Sigmoid colon (tissue), 7 donors: ENCODE results near the gene IFT172. TPM values are rescaled to one million over a fixed set of nuclear protein-coding genes. Genes with fewer than 3 reads are reported as not detected.

Experiments
- DNase-seq: peaks from one replicate; pipeline ENCODE4 v3.0.0-alpha.2; 2019
- H3K27ac ChIP-seq, 4 donors: fragments of 200-600 bp; sonication (generic); one replicate each; pipeline ENCODE4 v1.5.1; 2016 to 2019; ENCODE audit warnings: mild to moderate bottlenecking in 1 of 4
- H3K27me3 ChIP-seq, 3 donors: fragments of 200-600 bp; sonication (generic); one replicate each; pipeline ENCODE4 v1.5.1; 2019; ENCODE audit warnings: mild to moderate bottlenecking in 1 of 3
- H3K36me3 ChIP-seq, 4 donors: fragments of 200-600 bp; sonication (generic); one replicate each; pipeline ENCODE4 v1.5.1; 2016 to 2019
- H3K4me1 ChIP-seq, 4 donors: fragments of 200-600 bp; sonication (generic); one replicate each; pipeline ENCODE4 v1.5.1; 2017 to 2019
- H3K4me3 ChIP-seq, 4 donors: fragments of 200-600 bp; sonication (generic); one replicate each; pipeline ENCODE4 v1.5.1; 2017 to 2019; ENCODE audit warnings: mild to moderate bottlenecking in 2 of 4, moderate library complexity in 1 of 4
- H3K9me3 ChIP-seq, 4 donors: fragments of 200-600 bp in 3 of 4; sonication (generic) in 3 of 4; one replicate each; pipeline versions ENCODE4 v1.5.1 to v1.6.1; 2013 to 2019
- CTCF ChIP-seq, 4 experiments: fragments of 450-650 bp in 3 of 4; fragments of 200-600 bp in 1 of 4; IDR thresholded peaks; one replicate each; pipeline ENCODE4 v1.5.1; 2016 to 2019; ENCODE audit warnings: antibody characterized with exemption in 4 of 4, mild to moderate bottlenecking in 3 of 4, moderate library complexity in 2 of 4
- EP300 ChIP-seq, 4 donors: sonication (generic); formaldehyde crosslinking; IDR thresholded peaks; one replicate each; pipeline ENCODE4 v1.6.1; 2017; ENCODE audit warnings: antibody characterized with exemption in 4 of 4
- POLR2A ChIP-seq, 2 donors: fragments of 450-650 bp; IDR thresholded peaks; one replicate each; pipeline ENCODE4 v1.6.1; 2016; ENCODE audit warnings: antibody characterized with exemption in 2 of 2, mild to moderate bottlenecking in 2 of 2, moderate library complexity in 2 of 2
- POLR2AphosphoS5 ChIP-seq, 4 donors: sonication (generic); formaldehyde crosslinking; IDR thresholded peaks; one replicate each; pipeline ENCODE4 v1.6.1; 2017; ENCODE audit warnings: antibody characterized with exemption in 4 of 4
- WGBS, 2 donors: extraction: QIAGEN DNeasy Blood & Tissue Kit; methylation state at CpG; one replicate each; pipeline ENCODE4 v1.1.7; 2013; 5-methylcytosine and 5-hydroxymethylcytosine counted together
- intact Hi-C: fragments of 100-400 bp; cut with DNase I; formaldehyde crosslinking; loops from one replicate; pipeline ENCODE4 v1.15.1; 2023
- polyA plus RNA-seq, 3 donors: library from polyadenylated mRNA; stranded (reverse); fragments of 200-250 nt; gene quantifications; one replicate each; pipeline ENCODE4 v1.2.3, GENCODE V29; 2013
- total RNA-seq, 4 donors: library from RNA; depleted of rRNA; stranded (reverse); fragments of >200 nt; gene quantifications; one replicate each; pipeline ENCODE4 v1.1.0, GENCODE V29; 2016
- donor health status: healthy with polysubstance abuse.
- donor health status: Bipolar disorder and iron deficiency.
- donor health status: healthy.

Gene IFT172
- total and polyA plus RNA-seq, 7 donors: 25.7 to 139 (median 37.7) TPM

DNA sequence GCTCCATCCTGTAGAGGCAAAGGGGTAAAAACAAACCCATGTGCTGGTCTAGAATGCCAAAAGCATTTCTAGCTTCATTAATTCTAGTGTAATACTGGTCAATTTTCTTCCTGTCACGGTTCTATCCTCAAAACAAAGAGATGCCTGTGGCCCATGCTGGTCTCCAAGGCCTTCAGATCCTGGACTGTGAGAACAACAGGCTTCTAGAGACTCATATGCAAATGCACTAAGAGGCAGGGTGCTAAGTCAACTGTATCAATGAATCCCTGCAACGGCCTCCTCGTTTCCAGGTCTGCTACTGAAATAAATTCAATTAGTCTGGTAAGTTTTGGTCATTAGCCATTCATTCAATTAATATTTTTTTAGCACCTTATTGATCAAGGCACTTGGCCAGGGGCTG, 4.0 kb downstream of the IFT172 start:
- Histone ChIP-seq H3K4me1 (peaks cover 0 to 13% (median 9%) of the 10 kb centered on the region in 4 donors), H3K4me3 (no peak overlapping the region), H3K36me3 (peaks cover 7 to 52% (median 12%) of the 10 kb centered on the region in 4 donors), H3K9me3 (no peaks in the 10 kb centered on the region), H3K27me3 (no peaks in the 10 kb centered on the region), H3K27ac (no peak overlapping the region)
- no peak for TF ChIP-seq CTCF (IDR thresholded peaks at IDR 0.05)
- TF ChIP-seq POLR2A (IDR thresholded peaks at IDR 0.05): no peak
- no peak for TF ChIP-seq EP300 (IDR thresholded peaks at IDR 0.05)
- no peak for TF ChIP-seq POLR2AphosphoS5 (IDR thresholded peaks at IDR 0.05)
- no peak for DNase-seq
- WGBS, 2 donors: 83 to 86% methylated on average over 3 of the region's 3 CpGs
- intact Hi-C loops: no loop called here

DNA sequence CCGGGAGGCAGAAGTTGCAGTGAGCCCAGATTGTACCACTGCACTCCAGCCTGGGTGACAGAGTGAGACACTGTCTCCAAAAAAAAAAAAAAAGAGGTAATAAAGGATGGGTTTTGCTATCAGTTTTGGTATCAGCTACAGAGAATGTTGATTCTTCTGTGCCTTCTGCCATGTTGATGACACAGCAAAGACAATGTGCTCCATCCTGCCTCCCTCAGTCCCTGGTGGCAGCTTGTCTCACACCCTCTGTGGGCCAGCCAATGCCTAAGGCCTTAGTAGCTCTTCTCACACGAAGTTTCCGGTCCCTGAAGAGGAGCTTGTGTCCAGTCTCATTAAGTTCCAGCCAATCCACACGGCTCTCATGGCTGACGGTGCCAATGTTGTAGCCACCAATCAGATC, 17.6 kb downstream of the IFT172 start:
- H3K27ac ChIP-seq: no peak overlapping the region
- no peak for DNase-seq
- H3K9me3 ChIP-seq: no peaks in the 10 kb centered on the region
- no peak for TF ChIP-seq EP300 (IDR thresholded peaks at IDR 0.05)
- no peak for TF ChIP-seq CTCF (IDR thresholded peaks at IDR 0.05)
- TF ChIP-seq POLR2A (IDR thresholded peaks at IDR 0.05): no peak
- no peak for TF ChIP-seq POLR2AphosphoS5 (IDR thresholded peaks at IDR 0.05)
- H3K4me3 ChIP-seq: no peak overlapping the region
- H3K36me3 ChIP-seq: peaks cover 0 to 60% (median 15%) of the 10 kb centered on the region in 4 donors
- intact Hi-C loops: no loop called here
- 95 to 96% methylated on average over 5 of the region's 5 CpGs for WGBS, 2 donors
- H3K27me3 ChIP-seq: no peaks in the 10 kb centered on the region
- no peaks in the 10 kb centered on the region for H3K4me1 ChIP-seq

DNA sequence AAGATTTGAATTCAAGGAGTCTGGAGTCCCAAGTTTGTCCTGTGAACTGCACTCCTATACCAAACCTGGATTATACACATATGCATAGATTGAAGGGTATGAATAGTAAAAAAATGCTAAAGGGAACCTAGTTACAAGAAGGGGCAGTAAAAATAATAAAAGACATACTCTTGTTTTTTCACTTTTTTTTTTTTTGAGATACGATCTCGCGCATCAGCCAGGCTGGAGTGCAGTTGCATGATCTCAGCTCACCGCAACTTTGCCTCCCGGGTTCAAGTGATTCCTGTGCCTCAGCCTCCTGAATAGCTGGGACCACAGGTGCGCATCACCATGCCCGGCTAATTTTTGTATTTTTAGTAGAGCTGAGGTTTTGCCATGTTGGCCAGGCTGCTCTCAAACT, 25.1 kb downstream of the IFT172 start:
- H3K27me3 ChIP-seq: no peaks in the 10 kb centered on the region
- peaks cover 2 to 45% (median 7%) of the 10 kb centered on the region in 4 donors for H3K36me3 ChIP-seq
- no peak for DNase-seq
- WGBS, 2 donors: 95 to 98% methylated on average over 7 of the region's 7 CpGs
- intact Hi-C loops: no loop called here
- no peak overlapping the region for H3K27ac ChIP-seq
- H3K4me3 ChIP-seq: no peak overlapping the region
- no peaks in the 10 kb centered on the region for H3K9me3 ChIP-seq
- TF ChIP-seq POLR2AphosphoS5 (IDR thresholded peaks at IDR 0.05): no peak
- no peak for TF ChIP-seq POLR2A (IDR thresholded peaks at IDR 0.05)
- no peak for TF ChIP-seq CTCF (IDR thresholded peaks at IDR 0.05)
- TF ChIP-seq EP300 (IDR thresholded peaks at IDR 0.05): no peak
- H3K4me1 ChIP-seq: no peaks in the 10 kb centered on the region

DNA sequence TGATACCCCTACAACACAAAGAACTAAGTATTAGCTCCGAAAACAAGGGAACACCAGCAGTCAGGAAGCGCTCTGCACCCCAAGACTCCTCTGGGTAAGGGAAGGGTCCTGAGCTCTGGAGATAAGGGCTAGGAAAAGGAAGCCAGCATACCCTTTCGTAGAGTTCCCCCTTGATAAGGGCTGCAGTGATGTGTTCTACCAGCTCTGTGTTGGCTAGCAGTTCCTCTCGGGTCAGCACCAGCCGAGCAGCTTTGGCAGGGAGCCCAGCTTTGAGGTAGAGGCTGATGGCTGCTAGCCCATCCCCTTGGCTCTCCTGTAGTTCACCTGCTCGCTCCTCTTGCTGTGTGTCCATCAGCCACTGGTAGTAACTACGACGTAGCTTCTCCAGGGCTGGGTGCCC, 28.4 kb downstream of the IFT172 start:
- Histone ChIP-seq H3K36me3 (peaks cover 13 to 78% (median 24%) of the 10 kb centered on the region in 4 donors), H3K4me1 (no peaks in the 10 kb centered on the region), H3K4me3 (no peak overlapping the region), H3K9me3 (no peaks in the 10 kb centered on the region), H3K27me3 (no peaks in the 10 kb centered on the region), H3K27ac (no peak overlapping the region)
- no peak for TF ChIP-seq POLR2AphosphoS5 (IDR thresholded peaks at IDR 0.05)
- no peak for TF ChIP-seq CTCF (IDR thresholded peaks at IDR 0.05)
- TF ChIP-seq POLR2A (IDR thresholded peaks at IDR 0.05): no peak
- no peak for TF ChIP-seq EP300 (IDR thresholded peaks at IDR 0.05)
- intact Hi-C loops: no loop called here
- DNase-seq: no peak
- WGBS, 2 donors: 79 to 88% methylated on average over 8 of the region's 8 CpGs

DNA sequence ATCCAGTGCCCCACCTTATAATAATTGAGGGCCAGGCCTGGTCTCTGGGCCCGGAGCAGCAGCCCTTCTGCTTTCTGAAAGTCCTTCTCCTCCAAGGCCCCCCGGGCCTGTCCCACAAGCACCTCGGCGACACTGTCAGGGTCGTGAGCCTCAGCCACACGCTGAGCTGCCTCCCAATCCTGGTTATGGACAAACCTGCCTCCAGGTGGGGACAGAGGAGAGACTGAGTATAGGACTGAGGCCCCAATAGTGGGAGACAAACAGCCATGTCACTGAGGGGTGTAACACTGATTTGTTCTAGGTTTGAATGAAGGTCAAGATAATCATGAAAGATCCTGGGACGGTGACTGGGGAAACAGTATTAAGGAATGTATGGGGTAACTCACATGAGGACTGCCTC, 35.6 kb downstream of the IFT172 start:
- Histone ChIP-seq H3K4me1 (no peaks in the 10 kb centered on the region), H3K27ac (no peak overlapping the region), H3K36me3 (peaks cover 14 to 99% (median 51%) of the 10 kb centered on the region in 4 donors), H3K4me3 (no peak overlapping the region), H3K9me3 (no peaks in the 10 kb centered on the region), H3K27me3 (no peaks in the 10 kb centered on the region)
- DNase-seq: no peak
- WGBS, 2 donors: 92 to 94% methylated on average over 7 of the region's 7 CpGs
- no peak for TF ChIP-seq POLR2AphosphoS5 (IDR thresholded peaks at IDR 0.05)
- no peak for TF ChIP-seq EP300 (IDR thresholded peaks at IDR 0.05)
- no peak for TF ChIP-seq POLR2A (IDR thresholded peaks at IDR 0.05)
- TF ChIP-seq CTCF (IDR thresholded peaks at IDR 0.05): no peak
- intact Hi-C loops: no loop called here
